Breast epithelium (tissue), 4 donors: ENCODE results near the gene KCNMB2. TPM values are rescaled to one million over a fixed set of nuclear protein-coding genes. Genes with fewer than 3 reads are reported as not detected.

ENCODE experiments used
- DNase-seq, 2 donors: peaks; one replicate each; pipeline ENCODE4 v3.0.0-alpha.2; 2019; ENCODE audit warnings: low spot score in 2 of 2
- H3K27ac ChIP-seq, 2 donors: fragments of 200-600 bp; sonication (generic) in 1 of 2; one replicate each; pipeline ENCODE4 v1.5.1; 2016 to 2019; ENCODE audit warnings: mild to moderate bottlenecking in 1 of 2
- H3K27me3 ChIP-seq, 2 donors: fragments of 200-600 bp; sonication (generic) in 1 of 2; one replicate each; pipeline versions ENCODE4 v1.5.1 to v1.6.0; 2017 to 2019; ENCODE audit warnings: control low read depth in 1 of 2, mild to moderate bottlenecking in 1 of 2
- H3K36me3 ChIP-seq: fragments of 200-600 bp; one replicate; pipeline ENCODE4 v1.5.1; 2019
- H3K4me1 ChIP-seq, 2 donors: fragments of 200-600 bp; sonication (generic); one replicate each; pipeline ENCODE4 v1.5.1; 2016 to 2019; ENCODE audit warnings: control low read depth in 1 of 2
- H3K4me3 ChIP-seq, 3 donors: fragments of 200-600 bp; sonication (generic); 1 replicate in 2 of 3; 2 replicates in 1 of 3; pipeline ENCODE4 v1.5.1; 2016 to 2019; ENCODE audit warnings: mild to moderate bottlenecking in 3 of 3, moderate library complexity in 2 of 3
- H3K9me3 ChIP-seq, 2 donors: fragments of 200-600 bp; sonication (generic) in 1 of 2; one replicate each; pipeline ENCODE4 v1.5.1; 2016 to 2019; ENCODE audit warnings: control low read depth in 1 of 2
- POLR2A ChIP-seq: fragments of 450-650 bp; IDR thresholded peaks from one replicate; pipeline ENCODE4 v1.6.1; 2016; ENCODE audit warnings: antibody characterized with exemption, mild to moderate bottlenecking, moderate library complexity
- POLR2AphosphoS5 ChIP-seq, 3 donors: sonication (generic); formaldehyde crosslinking; IDR thresholded peaks; one replicate each; pipeline ENCODE4 v1.6.1; 2017; ENCODE audit warnings: antibody characterized with exemption in 3 of 3
- intact Hi-C: fragments of 100-400 bp; cut with DNase I; formaldehyde crosslinking; loops from one replicate; pipeline ENCODE4 v1.15.1; 2023; ENCODE audit warnings: low total_unique reads
- total RNA-seq, 3 donors: library from RNA; depleted of rRNA; stranded (reverse); fragments of >200 nt; gene quantifications; one replicate each; pipeline ENCODE4 v1.1.0, GENCODE V29; 2016
- TF ChIP-seq, protein P1 (sequence below), 3 donors: fragments of 450-650 bp; IDR thresholded peaks; one replicate each; pipeline ENCODE4 v1.5.1; 2016 to 2017; ENCODE audit warnings: antibody characterized with exemption in 3 of 3, mild to moderate bottlenecking in 3 of 3, moderate library complexity in 3 of 3

KCNMB2 gene
- total RNA-seq, 3 donors from 2014 or later, result 0.59 TPM; not detected in 2

DNA sequence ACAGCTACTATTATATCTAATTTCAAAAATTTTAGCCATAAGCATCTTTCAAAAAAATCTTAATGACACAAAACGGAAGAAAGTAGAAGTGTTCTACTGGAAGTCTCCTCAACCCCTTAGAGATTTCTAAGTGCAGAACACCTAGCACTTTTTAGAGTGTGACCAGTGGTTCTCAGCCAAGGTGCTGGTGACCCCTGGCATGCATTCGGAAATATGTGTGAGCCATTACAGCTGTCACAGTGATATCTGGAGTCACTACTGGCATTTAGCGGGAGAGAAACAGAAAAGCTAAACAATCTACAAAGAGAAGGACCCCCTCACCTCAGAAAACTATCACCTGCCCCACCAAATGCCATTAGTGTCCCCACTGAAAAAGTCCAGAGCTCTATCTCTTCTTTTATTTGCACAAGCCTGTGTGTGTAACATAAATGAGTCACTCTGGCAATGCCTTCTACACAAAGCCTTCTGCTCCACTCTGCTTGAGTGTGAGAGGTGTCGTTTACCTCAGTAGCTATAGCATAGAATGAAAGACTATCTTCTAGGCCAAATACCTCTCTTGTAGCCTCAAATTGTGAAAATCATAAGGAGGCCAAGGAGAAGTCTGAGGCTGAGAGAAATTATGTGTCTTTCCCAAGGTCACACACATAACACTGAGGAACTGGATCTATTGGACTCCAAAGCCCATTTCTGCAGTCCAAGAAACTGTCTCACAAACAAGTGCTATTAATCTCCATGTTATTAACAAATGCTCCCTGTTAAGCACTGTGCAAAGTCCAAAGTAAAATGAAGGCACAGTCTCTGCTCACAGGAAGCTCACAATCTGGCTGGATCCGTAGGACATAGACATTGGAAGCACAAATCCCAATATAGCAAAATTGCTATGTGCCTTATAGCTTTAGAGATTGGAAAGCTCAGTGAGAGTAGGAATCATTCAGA lies 28.5 kb upstream of the KCNMB2 start:
- no peak overlapping the region for H3K27ac ChIP-seq
- H3K27me3 ChIP-seq, result no peaks in the 10 kb centered on the region
- TF ChIP-seq POLR2AphosphoS5 (IDR thresholded peaks at IDR 0.05) (no peak), POLR2A (no peak)
- TF ChIP-seq, protein P1, sequence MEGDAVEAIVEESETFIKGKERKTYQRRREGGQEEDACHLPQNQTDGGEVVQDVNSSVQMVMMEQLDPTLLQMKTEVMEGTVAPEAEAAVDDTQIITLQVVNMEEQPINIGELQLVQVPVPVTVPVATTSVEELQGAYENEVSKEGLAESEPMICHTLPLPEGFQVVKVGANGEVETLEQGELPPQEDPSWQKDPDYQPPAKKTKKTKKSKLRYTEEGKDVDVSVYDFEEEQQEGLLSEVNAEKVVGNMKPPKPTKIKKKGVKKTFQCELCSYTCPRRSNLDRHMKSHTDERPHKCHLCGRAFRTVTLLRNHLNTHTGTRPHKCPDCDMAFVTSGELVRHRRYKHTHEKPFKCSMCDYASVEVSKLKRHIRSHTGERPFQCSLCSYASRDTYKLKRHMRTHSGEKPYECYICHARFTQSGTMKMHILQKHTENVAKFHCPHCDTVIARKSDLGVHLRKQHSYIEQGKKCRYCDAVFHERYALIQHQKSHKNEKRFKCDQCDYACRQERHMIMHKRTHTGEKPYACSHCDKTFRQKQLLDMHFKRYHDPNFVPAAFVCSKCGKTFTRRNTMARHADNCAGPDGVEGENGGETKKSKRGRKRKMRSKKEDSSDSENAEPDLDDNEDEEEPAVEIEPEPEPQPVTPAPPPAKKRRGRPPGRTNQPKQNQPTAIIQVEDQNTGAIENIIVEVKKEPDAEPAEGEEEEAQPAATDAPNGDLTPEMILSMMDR (IDR thresholded peaks at IDR 0.05), result no peak
- H3K9me3 ChIP-seq, result no peaks in the 10 kb centered on the region
- no peak for DNase-seq
- intact Hi-C loops, result no loop called here
- no peaks in the 10 kb centered on the region for H3K4me1 ChIP-seq
- no peak overlapping the region for H3K4me3 ChIP-seq
- no peaks in the 10 kb centered on the region for H3K36me3 ChIP-seq

DNA sequence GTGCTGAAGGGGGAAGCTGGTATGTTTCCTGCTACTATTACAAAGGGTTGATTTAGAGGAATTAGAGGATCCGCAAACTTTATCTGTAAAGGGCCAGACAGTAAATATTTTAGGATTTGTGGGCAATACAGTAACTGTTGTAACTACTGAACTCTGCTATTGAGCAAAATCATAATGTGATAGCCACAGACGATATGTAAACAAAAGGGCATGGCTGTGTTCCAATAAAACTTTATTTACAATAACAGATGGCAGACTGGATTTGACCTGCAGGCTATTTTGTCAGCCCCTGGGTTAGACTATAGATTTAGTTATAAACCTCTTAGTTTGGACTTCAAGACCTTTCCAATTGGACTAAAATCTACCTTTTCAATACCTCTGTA lies 27.8 kb upstream of the KCNMB2 start:
- Histone ChIP-seq H3K36me3 (no peaks in the 10 kb centered on the region), H3K4me1 (no peaks in the 10 kb centered on the region), H3K27ac (no peak overlapping the region), H3K27me3 (no peaks in the 10 kb centered on the region), H3K9me3 (no peaks in the 10 kb centered on the region), H3K4me3 (no peak overlapping the region)
- TF ChIP-seq POLR2AphosphoS5 (IDR thresholded peaks at IDR 0.05), result no peak
- TF ChIP-seq, protein P1 (IDR thresholded peaks at IDR 0.05), result no peak
- no peak for TF ChIP-seq POLR2A
- intact Hi-C loops, result no loop called here
- no peak for DNase-seq

DNA sequence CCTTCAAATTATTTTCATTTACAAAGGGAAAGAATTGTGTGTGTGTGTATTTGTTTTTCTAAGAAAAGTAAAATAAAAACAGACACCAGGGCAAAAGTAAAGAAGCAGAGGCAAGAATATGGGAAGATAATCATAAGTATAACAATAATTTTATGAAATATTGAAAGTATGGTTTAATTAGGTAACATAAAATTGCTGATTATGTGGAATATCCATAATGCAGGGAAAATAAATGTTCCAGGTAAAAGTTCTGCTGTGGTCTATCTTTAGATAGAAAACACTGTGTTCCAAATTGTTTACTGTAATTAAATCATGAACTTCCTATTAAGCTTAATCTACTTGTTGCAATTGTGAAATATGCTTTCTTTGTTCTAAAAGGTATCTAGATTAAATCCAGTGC lies 25.7 kb upstream of the KCNMB2 start:
- H3K27me3 ChIP-seq, result no peaks in the 10 kb centered on the region
- TF ChIP-seq, protein P1 (IDR thresholded peaks at IDR 0.05), result no peak
- TF ChIP-seq POLR2AphosphoS5 (IDR thresholded peaks at IDR 0.05), result no peak
- TF ChIP-seq POLR2A, result no peak
- H3K27ac ChIP-seq, result no peak overlapping the region
- H3K36me3 ChIP-seq, result no peaks in the 10 kb centered on the region
- no peak overlapping the region for H3K4me3 ChIP-seq
- DNase-seq, result no peak
- H3K4me1 ChIP-seq, result no peaks in the 10 kb centered on the region
- no peaks in the 10 kb centered on the region for H3K9me3 ChIP-seq
- intact Hi-C loops, result loop anchor here (10.0 kb wide), 1 partner anchor 146 kb away; no protein-coding TSS in a partner anchor

DNA sequence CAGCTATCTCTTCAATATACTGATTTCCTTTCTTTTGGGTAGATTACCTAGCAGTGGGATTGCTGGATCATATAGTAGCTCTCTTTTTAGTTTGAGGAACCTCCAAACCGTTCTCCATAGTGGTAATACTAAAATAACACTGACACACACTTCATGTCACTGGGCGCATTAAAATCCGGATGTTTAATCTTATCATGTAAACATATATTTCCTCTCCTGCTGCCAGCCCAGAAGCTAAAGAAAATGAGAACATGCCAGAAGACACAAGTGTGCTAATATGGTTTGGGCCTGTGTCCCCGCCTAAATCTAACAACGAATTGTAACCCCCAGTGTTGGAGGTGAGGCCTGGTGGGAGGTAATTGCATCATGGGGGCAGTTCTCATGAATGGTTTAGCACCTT lies 23.6 kb upstream of the KCNMB2 start:
- H3K9me3 ChIP-seq, result no peaks in the 10 kb centered on the region
- no peak for DNase-seq
- intact Hi-C loops, result loop anchor here (10.0 kb wide), 1 partner anchor 148 kb away; no protein-coding TSS in a partner anchor
- H3K27ac ChIP-seq, result no peak overlapping the region
- no peak overlapping the region for H3K4me3 ChIP-seq
- TF ChIP-seq, protein P1 (IDR thresholded peaks at IDR 0.05), result no peak
- TF ChIP-seq POLR2A (no peak), POLR2AphosphoS5 (IDR thresholded peaks at IDR 0.05) (no peak)
- no peaks in the 10 kb centered on the region for H3K27me3 ChIP-seq
- H3K4me1 ChIP-seq, result no peaks in the 10 kb centered on the region
- no peaks in the 10 kb centered on the region for H3K36me3 ChIP-seq
